HepG2 (cell line): ENCODE data around the gene COX4I2. TPM values are rescaled to one million over a fixed set of nuclear protein-coding genes. Genes with fewer than 3 reads are reported as not detected.
A peak's percentile ranks its signal among the peaks of the same experiment; 100 is the strongest.

Experiments used
- CBX5 ChIP-seq: sonication (generic); formaldehyde crosslinking; IDR thresholded peaks from 2 replicates; pipeline ENCODE4 v1.4.0; 2020; ENCODE audit warnings: missing genetic modification reagents, borderline replicate concordance
- DRAP1 ChIP-seq: IDR thresholded peaks from 2 replicates; pipeline ENCODE4 v1.6.1; 2016; ENCODE audit warnings: missing genetic modification reagents, missing compliant biosample characterization
- FOXA3 ChIP-seq: IDR thresholded peaks from 2 replicates; pipeline ENCODE4 v1.6.1; 2016; ENCODE audit warnings: missing genetic modification reagents, missing compliant biosample characterization
- GTF2F1 ChIP-seq: fragments of 150-350 bp; IDR thresholded peaks from 2 replicates; pipeline ENCODE4 v1.6.1; 2014; ENCODE audit warnings: low read length
- LRRFIP1 ChIP-seq: sonication (generic); formaldehyde crosslinking; conservative IDR thresholded peaks from 2 replicates; pipeline ENCODE4 v1.4.0; 2020; ENCODE audit warnings: missing genetic modification reagents
- MAZ ChIP-seq, 2 experiments: sonication (generic) in 1 of 2; formaldehyde crosslinking in 1 of 2; IDR thresholded peaks; 2 replicates each; pipeline versions ENCODE4 v1.5.0 to v1.6.1; 2012 to 2020; ENCODE audit warnings: low read depth in 2 of 2, mild to moderate bottlenecking in 2 of 2, borderline replicate concordance in 1 of 2, improper control_type of control experiment in 1 of 2, low read length in 1 of 2, missing genetic modification reagents in 1 of 2, moderate library complexity in 1 of 2
- MIER2 ChIP-seq: IDR thresholded peaks from 2 replicates; pipeline ENCODE4 v1.6.1; 2016; ENCODE audit warnings: missing biosample characterization, missing genetic modification reagents
- MZF1 ChIP-seq: sonication (generic); formaldehyde crosslinking; IDR thresholded peaks from 2 replicates; pipeline ENCODE4 v1.8.1; 2023; ENCODE audit warnings: mild to moderate bottlenecking, missing genetic modification reagents, borderline replicate concordance
- NFATC3 ChIP-seq: sonication (generic); formaldehyde crosslinking; IDR thresholded peaks from 2 replicates; pipeline ENCODE4 v1.5.1; 2020; ENCODE audit warnings: mild to moderate bottlenecking, missing genetic modification reagents
- NR2F2 ChIP-seq: IDR thresholded peaks from 2 replicates; pipeline ENCODE4 v1.6.1; 2012; ENCODE audit warnings: low read depth, inconsistent platforms, borderline replicate concordance
- PAX8 ChIP-seq: sonication (generic); formaldehyde crosslinking; IDR thresholded peaks from 2 replicates; pipeline ENCODE4 v1.8.0; 2022; ENCODE audit warnings: mild to moderate bottlenecking, missing genetic modification reagents, borderline replicate concordance
- PHF8 ChIP-seq: sonication (generic); formaldehyde crosslinking; IDR thresholded peaks from 2 replicates; pipeline ENCODE4 v1.5.0; 2020; ENCODE audit warnings: missing genetic modification reagents
- PRDM10 ChIP-seq: sonication (generic); formaldehyde crosslinking; IDR thresholded peaks from 2 replicates; pipeline ENCODE4 v1.4.0; 2020; ENCODE audit warnings: low read depth, missing genetic modification reagents
- SIX4 ChIP-seq: sonication (generic); formaldehyde crosslinking; IDR thresholded peaks from 2 replicates; pipeline ENCODE4 v1.4.0; 2020; ENCODE audit warnings: missing genetic modification reagents
- SPEN ChIP-seq: sonication (generic); formaldehyde crosslinking; IDR thresholded peaks from 2 replicates; pipeline ENCODE4 v1.5.1; 2020; ENCODE audit warnings: low read depth, mild to moderate bottlenecking, missing genetic modification reagents
- SRSF1 ChIP-seq: fragments of 200-400 bp; formaldehyde crosslinking; optimal IDR thresholded peaks from 2 replicates; pipeline ENCODE3; 2017; ENCODE audit warnings: mild to moderate bottlenecking, low read depth, low read length, moderate library complexity
- SUZ12 ChIP-seq: fragments of 150-350 bp; IDR thresholded peaks from 2 replicates; pipeline ENCODE4 v1.6.1; 2014; ENCODE audit warnings: low read depth, low read length
- ZKSCAN8 ChIP-seq: IDR thresholded peaks from 2 replicates; pipeline ENCODE4 v1.6.1; 2016; ENCODE audit warnings: borderline replicate concordance, missing genetic modification reagents, missing compliant biosample characterization
- ZNF441 ChIP-seq: sonication (generic); formaldehyde crosslinking; IDR thresholded peaks from 2 replicates; pipeline ENCODE4 v1.7.0; 2021; ENCODE audit warnings: missing genetic modification reagents, borderline replicate concordance
- ZNF550 ChIP-seq: sonication (generic); formaldehyde crosslinking; IDR thresholded peaks from 2 replicates; pipeline ENCODE4 v1.4.0; 2020; ENCODE audit warnings: mild to moderate bottlenecking, missing genetic modification reagents, borderline replicate concordance
- ZNF563 ChIP-seq: sonication (generic); formaldehyde crosslinking; IDR thresholded peaks from 2 replicates; pipeline ENCODE4 v1.8.0; 2022; ENCODE audit warnings: mild to moderate bottlenecking, moderate library complexity, missing genetic modification reagents
- ZNF776 ChIP-seq: sonication (generic); formaldehyde crosslinking; IDR thresholded peaks from 2 replicates; pipeline ENCODE4 v1.4.0; 2020; ENCODE audit warnings: mild to moderate bottlenecking, missing genetic modification reagents
- ZSCAN29 ChIP-seq: sonication (generic); formaldehyde crosslinking; conservative IDR thresholded peaks from 2 replicates; pipeline ENCODE4 v1.4.0; 2020; ENCODE audit warnings: mild to moderate bottlenecking, missing genetic modification reagents
- polyA plus RNA-seq, 8 experiments: library from polyadenylated mRNA; depleted of rRNA in 3 of 8; stranded (reverse) in 7 of 8; unstranded in 1 of 8; fragments of >200 nt; fragmentation: Illumina TruSeq in 4 of 8; extraction: Trizol in 4 of 8; gene quantifications; 2 replicates each; pipeline versions ENCODE4 v1.2.1 to v1.2.3, GENCODE V29; 2011 to 2016; ENCODE audit warnings: low read depth in 4 of 8, missing spikeins in 1 of 8, mixed read lengths in 1 of 8; ENCODE audit not compliant: insufficient read depth in 1 of 8
- total RNA-seq, 5 experiments: library from RNA; depleted of rRNA; stranded (reverse); fragments of >200 nt; fragmentation: Illumina TruSeq; extraction: Trizol; gene quantifications; 2 replicates each; pipeline ENCODE4 v1.2.3, GENCODE V29; 2016; ENCODE audit warnings: low read depth in 1 of 5

The COX4I2 gene
- total and polyA plus RNA-seq, 2 of the 13 experiments (the other 11 are each of a cell fraction or from before 2014, with no cell fraction given) = 1.1 TPM; not detected in 1

- TF ChIP-seq LRRFIP1 (CRISPR knock-in tag) = no peak
- TF ChIP-seq ZNF550 = no peak
- TF ChIP-seq NR2F2 = no peak
- peak; percentile 68; the same call in 1 of the 2 replicates for TF ChIP-seq MAZ (IDR thresholded peaks at IDR 0.05; ENCODE audit: borderline replicate concordance, low read depth, low read length)
- TF ChIP-seq MAZ (CRISPR knock-in tag; IDR thresholded peaks at IDR 0.05; ENCODE audit: low read depth) = no peak
- no peak for TF ChIP-seq ZNF776 (CRISPR knock-in tag)
- no peak for TF ChIP-seq ZNF441 (CRISPR knock-in tag)
- TF ChIP-seq DRAP1 (CRISPR knock-in tag) = peak; percentile 89; the same call in 1 of the 2 replicates
- peak; percentile 74 for TF ChIP-seq SRSF1
- no peak for TF ChIP-seq SUZ12
- TF ChIP-seq FOXA3 (CRISPR knock-in tag) = no peak; the same call in 1 of the 2 replicates
- TF ChIP-seq MIER2 (CRISPR knock-in tag) = peak; percentile 58; the same call in 1 of the 2 replicates
- peak; percentile 73; the same call in 1 of the 2 replicates for TF ChIP-seq SPEN
- TF ChIP-seq PAX8 = no peak
- 0 out of 2 replicates have a peak, but pooled peaks have one; percentile 36 for TF ChIP-seq ZNF563 (CRISPR knock-in tag)
- peak; percentile 91; the same call in 1 of the 2 replicates for TF ChIP-seq ZSCAN29 (CRISPR knock-in tag)
- no peak for TF ChIP-seq NFATC3 (CRISPR knock-in tag)
- TF ChIP-seq PHF8 (CRISPR knock-in tag) = no peak; the same call in 1 of the 2 replicates
- TF ChIP-seq PRDM10 = peak; percentile 93
- TF ChIP-seq GTF2F1 = no peak
- TF ChIP-seq MZF1 (CRISPR knock-in tag) = no peak
- peak; percentile 69; the same call in 1 of the 2 replicates for TF ChIP-seq ZKSCAN8 (CRISPR knock-in tag)
- peak; percentile 45 for TF ChIP-seq SIX4
- TF ChIP-seq CBX5 (CRISPR knock-in tag) = peak; percentile 59; the same call in 1 of the 2 replicates
Measured at GRCh38 chr20:31594558-31595379, 42.9 kb upstream of the COX4I2 start (continued).
